Ishikawa (cell line): ENCODE measurements around the gene CAMTA1.

ENCODE experiments used
- EP300 ChIP-seq: IDR thresholded peaks from 2 replicates; pipeline ENCODE4 v1.6.1; 2012; ENCODE audit warnings: borderline replicate concordance
- RAD21 ChIP-seq: IDR thresholded peaks from 2 replicates; pipeline ENCODE4 v1.6.1; 2012; ENCODE audit warnings: low read depth
- REST ChIP-seq: IDR thresholded peaks from 2 replicates; pipeline ENCODE4 v1.6.1; 2012; ENCODE audit warnings: low read depth, mild to moderate bottlenecking
- TEAD4 ChIP-seq: IDR thresholded peaks from 2 replicates; pipeline ENCODE4 v1.6.1; 2012
- USF1 ChIP-seq: IDR thresholded peaks from 2 replicates; pipeline ENCODE4 v1.6.1; 2012
- YY1 ChIP-seq: IDR thresholded peaks from 2 replicates; pipeline ENCODE4 v1.6.1; 2012; ENCODE audit warnings: low read depth

- TF ChIP-seq YY1 (no peak), EP300 (no peak), USF1 (no peak), RAD21 (no peak), REST (no peak), TEAD4 (no peak)
Observed at GRCh38 chr1:6859415-6860343, 74.4 kb downstream of the CAMTA1 start.
